ENCODE data around the gene GPR107.

Gene GPR107

DNA sequence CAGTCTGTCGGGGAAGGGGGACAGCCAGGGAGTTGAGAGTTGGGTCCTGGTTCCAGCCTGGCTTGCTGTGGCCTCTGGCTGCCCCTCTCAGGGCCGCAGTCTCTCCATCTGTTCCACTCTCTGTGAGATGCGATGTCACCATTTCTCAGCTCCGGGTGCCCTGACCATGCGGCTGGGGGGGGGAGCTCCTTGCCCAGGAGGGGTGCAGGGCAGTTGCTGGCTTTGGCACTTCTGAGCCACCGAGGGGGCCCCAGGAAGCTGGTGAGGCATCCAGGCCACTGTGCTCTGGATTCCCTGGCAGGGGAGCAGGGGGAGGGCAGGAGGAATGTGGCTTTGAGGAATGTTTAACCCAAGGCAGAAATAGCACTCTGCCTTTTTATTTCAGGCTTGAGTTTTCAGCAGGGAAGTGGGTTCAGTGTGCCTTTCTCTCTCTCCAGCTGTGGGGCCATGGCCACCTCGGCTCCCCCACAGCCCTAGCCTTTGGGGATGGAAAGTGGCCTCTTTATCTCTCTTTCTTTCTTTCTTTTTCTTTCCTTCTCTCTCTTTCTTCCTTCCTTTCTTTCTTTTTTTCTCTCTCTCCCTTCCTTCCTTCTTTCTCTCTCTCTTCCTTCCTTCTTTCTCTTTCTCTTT, 129.5 kb downstream of the GPR107 start:
- no peak for DNase-seq (ENCODE audit: low read depth)

DNA sequence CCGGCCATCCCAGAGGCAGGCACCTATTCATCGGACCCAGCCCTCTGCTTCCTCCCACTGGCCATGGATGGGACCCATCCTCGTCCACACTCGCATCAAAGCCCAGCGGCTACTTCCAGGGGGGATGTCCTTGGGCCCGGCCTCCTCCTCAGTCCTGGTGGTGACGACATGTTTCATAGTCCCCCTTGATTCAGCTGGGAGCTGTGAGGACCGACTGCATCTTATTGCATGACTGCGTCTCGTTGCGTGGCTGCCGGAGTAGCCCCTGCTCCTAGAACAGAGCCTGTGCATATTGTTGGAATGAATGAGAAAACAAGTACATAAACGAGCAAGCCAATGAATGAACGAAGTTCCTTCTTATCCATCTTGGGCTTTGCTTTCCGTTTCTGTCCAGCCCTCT, 131.3 kb downstream of the GPR107 start:
- no peak for DNase-seq (ENCODE audit: low read depth)

DNA sequence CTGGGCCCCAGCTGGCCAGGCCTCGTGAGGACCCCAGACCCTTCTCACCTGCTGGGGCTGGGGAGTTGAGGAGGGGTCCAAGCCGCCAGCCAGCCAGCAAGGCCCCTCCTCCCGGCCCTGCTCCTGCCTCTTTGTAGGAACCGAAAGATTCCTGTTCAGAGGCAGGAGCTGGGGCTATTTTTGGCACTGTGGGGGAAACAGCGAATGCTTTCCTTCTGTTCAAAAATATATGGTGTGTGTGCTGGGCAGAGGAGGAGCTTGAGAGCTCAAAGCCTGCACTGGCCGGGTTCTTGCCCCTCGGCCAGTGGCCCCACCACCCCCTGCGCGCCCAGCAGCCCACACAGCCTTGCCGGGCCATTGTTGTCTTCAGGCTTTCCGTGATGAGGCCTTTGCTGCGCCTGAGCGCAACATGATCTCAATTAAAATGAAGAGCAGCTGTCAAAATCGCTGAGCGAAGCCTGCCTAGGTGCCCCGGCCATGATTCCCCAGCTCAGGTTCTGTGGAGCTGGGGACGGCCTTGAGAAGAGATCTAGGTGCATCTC, 131.9 kb downstream of the GPR107 start:
- no peak for DNase-seq (ENCODE audit: low read depth)

DNA sequence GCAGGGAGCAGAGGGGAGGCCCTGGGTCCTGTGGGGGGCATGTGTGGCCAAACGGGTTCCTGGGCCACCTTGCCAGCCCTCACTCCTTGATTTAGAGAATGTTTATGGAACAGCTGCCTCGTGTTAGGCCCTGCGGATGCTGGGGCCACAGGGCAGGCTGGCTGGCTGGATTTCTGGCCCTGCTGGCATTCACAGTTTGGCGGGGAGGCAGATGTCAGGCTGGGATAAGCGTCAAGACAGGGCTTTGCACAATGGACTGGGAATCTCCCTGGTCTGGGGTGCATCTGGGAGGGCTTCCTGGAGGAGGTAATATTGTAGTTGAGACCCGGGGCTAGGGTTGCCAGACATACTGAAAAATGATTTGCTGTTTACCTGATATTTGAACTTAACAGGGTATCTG, 132.3 kb downstream of the GPR107 start:
- no peak for DNase-seq (ENCODE audit: low read depth)

DNA sequence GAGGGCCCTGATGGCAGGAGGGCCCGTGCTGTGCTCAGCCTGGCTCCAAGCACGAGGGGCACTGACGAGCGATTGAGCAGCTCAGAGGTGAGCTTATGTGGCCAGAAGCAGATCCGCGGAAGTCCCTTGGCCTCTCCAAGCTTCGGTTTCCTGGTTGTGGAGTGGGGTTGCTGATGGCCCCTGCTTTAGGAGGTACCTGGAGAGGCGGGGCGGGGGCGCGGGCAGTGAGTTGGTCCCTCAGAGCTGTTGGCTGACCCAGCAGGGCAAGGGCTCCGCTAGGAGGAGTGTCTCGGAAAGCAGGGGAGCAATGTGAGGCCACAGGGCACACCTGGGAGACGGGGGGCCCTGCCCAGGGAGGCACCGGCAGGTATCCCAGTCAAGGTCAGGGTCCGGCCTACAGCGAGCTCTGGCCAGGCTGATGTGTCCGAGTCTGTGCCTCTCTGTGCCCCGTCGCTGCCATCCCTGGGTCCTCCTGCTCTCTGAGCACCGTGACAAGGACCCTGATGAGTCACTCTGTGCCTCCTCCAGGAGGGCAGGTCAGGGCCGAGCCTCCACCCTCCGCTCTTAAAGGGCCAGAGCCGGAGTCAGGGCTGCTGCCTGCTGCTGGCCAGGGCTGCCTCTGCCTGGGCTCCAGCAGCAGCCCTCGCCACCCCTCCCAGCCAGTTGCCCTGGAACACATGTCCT, 133.3 kb downstream of the GPR107 start:
- no peak for DNase-seq (ENCODE audit: low read depth)

DNA sequence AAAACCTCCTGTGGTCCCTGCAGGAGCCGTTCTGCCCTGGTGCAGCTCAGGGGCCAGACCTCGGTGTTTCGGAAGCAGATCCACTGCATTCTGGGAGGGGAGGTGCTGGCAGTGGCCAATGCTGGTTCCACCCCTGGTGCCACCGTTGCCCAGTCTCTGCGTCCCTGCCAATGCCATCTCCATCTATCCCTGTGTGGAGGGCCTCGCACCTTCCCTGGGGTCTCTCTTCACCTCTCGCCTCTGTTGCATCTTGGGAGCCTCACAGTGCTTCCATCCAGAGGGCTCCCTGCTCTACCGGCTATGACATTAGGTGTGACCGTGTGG, 133.8 kb downstream of the GPR107 start:
- DNase-seq (ENCODE audit: low read depth) = no peak

DNA sequence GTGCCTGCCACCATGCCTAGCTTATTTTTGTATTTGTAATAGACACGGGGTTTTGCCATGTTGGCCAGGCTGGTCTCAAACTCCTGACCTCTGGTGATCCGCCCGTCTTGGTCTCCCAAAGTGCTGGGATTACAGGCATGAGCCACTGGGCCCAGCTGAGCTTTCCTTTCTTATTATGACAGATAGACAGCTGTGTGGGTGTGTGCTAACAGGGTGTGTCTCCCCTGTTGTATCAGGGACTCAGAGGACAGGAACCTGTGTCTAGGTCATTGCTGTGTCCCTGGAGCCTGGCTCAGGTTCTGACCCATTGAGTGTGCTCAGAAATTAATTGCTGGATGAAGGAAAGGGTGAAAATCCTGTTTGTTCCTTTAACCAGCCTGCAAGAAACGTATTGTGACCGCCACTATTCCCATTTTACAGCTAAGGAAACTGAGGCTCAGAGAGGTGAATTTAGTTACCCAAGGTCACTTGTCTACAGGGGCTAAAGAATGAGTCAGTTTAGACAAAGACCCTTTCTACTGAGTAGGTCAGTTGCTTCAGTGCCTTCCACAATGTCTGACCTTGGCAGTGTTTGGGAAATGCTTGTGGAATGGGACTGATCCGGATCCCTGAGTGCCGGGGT, 135.3 kb downstream of the GPR107 start:
- DNase-seq (ENCODE audit: low read depth) = no peak

Measured in stimulated activated CD8-positive, alpha-beta memory T cell treated with anti-CD3 and anti-CD28 coated beads, Interleukin-15, amount 100 ng/mL, for 1 hour (primary cell).